Activated naive CD4-positive, alpha-beta T cell treated with anti-CD3 and anti-CD28 coated beads, Interleukin-2, amount 10 ng/mL, durations not matched to agents 7 days and 5 days (primary cell): Measurements from ENCODE around the gene USF1.
A peak's percentile ranks its signal among the peaks of the same experiment; 100 is the strongest.
"Not testable (repeated sequence)": the region's sequence is repeated elsewhere in the genome, so short reads cannot be mapped to it uniquely, and the experiment has no call there.

Experiments
- CTCF ChIA-PET: fragments of 350-600 bp; sonication (Branson Sonifier 250); formaldehyde crosslinking; loops from one replicate; lab custom pipeline; 2021; ENCODE audit warnings: antibody characterized with exemption; lab: Charles Lee
- DNase-seq: peaks from one replicate; pipeline ENCODE4 v3.0.0-alpha.2; 2020
- H3K27ac Mint-ChIP-seq: one replicate; pipeline ENCODE4 v1.8.0; 2021; ENCODE audit warnings: mild to moderate bottlenecking, moderate library complexity, mixed read lengths
- H3K27me3 Mint-ChIP-seq: one replicate; pipeline ENCODE4 v1.8.0; 2021; ENCODE audit warnings: mild to moderate bottlenecking, mixed read lengths
- H3K36me3 Mint-ChIP-seq: one replicate; pipeline ENCODE4 v1.8.0; 2021; ENCODE audit warnings: mixed read lengths
- H3K4me1 Mint-ChIP-seq: one replicate; pipeline ENCODE4 v1.8.0; 2021; ENCODE audit warnings: mixed read lengths
- H3K4me3 Mint-ChIP-seq: one replicate; pipeline ENCODE4 v1.8.0; 2021; ENCODE audit warnings: mild to moderate bottlenecking, moderate library complexity, mixed read lengths
- H3K9me3 Mint-ChIP-seq: one replicate; pipeline ENCODE4 v1.8.0; 2021; ENCODE audit warnings: mixed read lengths

Gene USF1

GRCh38 chr1:161017756-161018630 lies 27.8 kb downstream of the USF1 start:
- no peaks in the 10 kb centered on the region for H3K9me3 Mint-ChIP-seq
- peaks cover 2% of the 10 kb centered on the region for H3K36me3 Mint-ChIP-seq
- peaks cover 9% of the 10 kb centered on the region for H3K27me3 Mint-ChIP-seq
- DNase-seq = no peak
- peaks cover 46% of the 10 kb centered on the region for H3K4me1 Mint-ChIP-seq
- H3K4me3 Mint-ChIP-seq = no peak overlapping the region
- no peak overlapping the region for H3K27ac Mint-ChIP-seq
- CTCF ChIA-PET = interaction anchor here (1.1 kb wide), 1 partner anchor 25 kb away, joined by 3 read pairs; no protein-coding TSS in a partner anchor

GRCh38 chr1:161017181-161017580 lies 28.6 kb downstream of the USF1 start:
- H3K27me3 Mint-ChIP-seq, H3K36me3 Mint-ChIP-seq, DNase-seq, H3K27ac Mint-ChIP-seq, H3K4me3 Mint-ChIP-seq, H3K9me3 Mint-ChIP-seq, CTCF ChIA-PET: not testable (repeated sequence)
- H3K4me1 Mint-ChIP-seq = peaks cover 51% of the 10 kb centered on the region

- CTCF ChIA-PET, H3K27ac Mint-ChIP-seq: not testable (repeated sequence)
- peaks cover 54% of the 10 kb centered on the region for H3K4me1 Mint-ChIP-seq
These were observed 29.1 kb downstream of the USF1 start for GRCh38 chr1:161016683-161017082.

GRCh38 chr1:161013488-161014230 lies 32.1 kb downstream of the USF1 start:
- peaks cover 28% of the 10 kb centered on the region for H3K4me1 Mint-ChIP-seq
- H3K36me3 Mint-ChIP-seq = peaks cover 2% of the 10 kb centered on the region
- peak; percentile 80 for DNase-seq
- no peaks in the 10 kb centered on the region for H3K9me3 Mint-ChIP-seq
- H3K4me3 Mint-ChIP-seq = peak overlapping the region; percentile 68
- no peaks in the 10 kb centered on the region for H3K27me3 Mint-ChIP-seq
- CTCF ChIA-PET = interaction anchor here (0.7 to 1.8 kb wide), 4 partner anchors 8 to 83 kb away, joined by 3 to 14 read pairs (median 3); no protein-coding TSS in a partner anchor
- H3K27ac Mint-ChIP-seq = peak overlapping the region; percentile 96

More at GRCh38 chr1:161016683-161017082, 29.1 kb downstream of the USF1 start:
- H3K27me3 Mint-ChIP-seq, DNase-seq, H3K4me3 Mint-ChIP-seq, H3K9me3 Mint-ChIP-seq, H3K36me3 Mint-ChIP-seq: not testable (repeated sequence)

- CTCF ChIA-PET = interaction anchor here (0.7 to 1.8 kb wide), 4 partner anchors 9 to 84 kb away, joined by 3 to 14 read pairs (median 3); no protein-coding TSS in a partner anchor
- Mint-ChIP-seq H3K4me3 (peak overlapping the region; percentile 68), H3K27ac (peak overlapping the region; percentile 96), H3K4me1 (peaks cover 25% of the 10 kb centered on the region), H3K9me3 (no peaks in the 10 kb centered on the region), H3K27me3 (no peaks in the 10 kb centered on the region), H3K36me3 (peaks cover 2% of the 10 kb centered on the region)
- DNase-seq = no peak
These were observed 32.7 kb downstream of the USF1 start for GRCh38 chr1:161013131-161013487.

GRCh38 chr1:161012420-161012819 lies 33.4 kb downstream of the USF1 start:
- Mint-ChIP-seq H3K4me1 (peaks cover 25% of the 10 kb centered on the region), H3K27me3 (no peaks in the 10 kb centered on the region), H3K4me3 (no peak overlapping the region), H3K27ac (no peak overlapping the region), H3K36me3 (peaks cover 2% of the 10 kb centered on the region), H3K9me3 (no peaks in the 10 kb centered on the region)
- DNase-seq = no peak
- CTCF ChIA-PET = interaction anchor here (0.6 to 1.8 kb wide), 2 partner anchors 14 to 17 kb away, joined by 3 to 14 read pairs; no protein-coding TSS in a partner anchor

- CTCF ChIA-PET = interaction anchor here (0.6 to 3.6 kb wide), 3 partner anchors 13 to 95 kb away, joined by 3 to 19 read pairs (median 3); partner anchors contain the start of gene ITLN2
- Mint-ChIP-seq H3K27ac (no peak overlapping the region), H3K36me3 (peaks cover 2% of the 10 kb centered on the region), H3K4me1 (peaks cover 25% of the 10 kb centered on the region), H3K4me3 (no peak overlapping the region), H3K9me3 (no peaks in the 10 kb centered on the region), H3K27me3 (no peaks in the 10 kb centered on the region)
- no peak for DNase-seq
These were observed 36.1 kb downstream of the USF1 start for GRCh38 chr1:161009602-161010211.

- peaks cover 2% of the 10 kb centered on the region for H3K36me3 Mint-ChIP-seq
- no peaks in the 10 kb centered on the region for H3K27me3 Mint-ChIP-seq
- H3K4me1 Mint-ChIP-seq = peaks cover 20% of the 10 kb centered on the region
- H3K27ac Mint-ChIP-seq = no peak overlapping the region
- no peak for DNase-seq
- no peaks in the 10 kb centered on the region for H3K9me3 Mint-ChIP-seq
- H3K4me3 Mint-ChIP-seq = no peak overlapping the region
- CTCF ChIA-PET = interaction anchor here (0.6 to 3.6 kb wide), 2 partner anchors 12 to 96 kb away, joined by 3 to 19 read pairs; no protein-coding TSS in a partner anchor
These were observed 36.8 kb downstream of the USF1 start for GRCh38 chr1:161008869-161009510.

GRCh38 chr1:161007369-161007768 lies 38.4 kb downstream of the USF1 start:
- Mint-ChIP-seq H3K4me3 (no peak overlapping the region), H3K27ac (no peak overlapping the region), H3K36me3 (peaks cover 2% of the 10 kb centered on the region), H3K4me1 (peaks cover 6% of the 10 kb centered on the region), H3K9me3 (no peaks in the 10 kb centered on the region), H3K27me3 (no peaks in the 10 kb centered on the region)
- CTCF ChIA-PET = interaction anchor here (3.6 kb wide), 1 partner anchor 11 kb away, joined by 19 read pairs; no protein-coding TSS in a partner anchor
- DNase-seq = no peak

- H3K36me3 Mint-ChIP-seq = no peaks in the 10 kb centered on the region
- H3K4me1 Mint-ChIP-seq = no peaks in the 10 kb centered on the region
- H3K27me3 Mint-ChIP-seq = no peaks in the 10 kb centered on the region
- H3K4me3 Mint-ChIP-seq = no peak overlapping the region
- no peak overlapping the region for H3K27ac Mint-ChIP-seq
- no peaks in the 10 kb centered on the region for H3K9me3 Mint-ChIP-seq
- no peak for DNase-seq
- CTCF ChIA-PET = interaction anchor here (3.6 kb wide), 1 partner anchor 10 kb away, joined by 19 read pairs; no protein-coding TSS in a partner anchor
These were observed 39.2 kb downstream of the USF1 start for GRCh38 chr1:161006563-161006962.

- Mint-ChIP-seq H3K9me3 (no peaks in the 10 kb centered on the region), H3K4me1 (peaks cover 5% of the 10 kb centered on the region), H3K27ac (no peak overlapping the region), H3K4me3 (no peak overlapping the region), H3K36me3 (peaks cover 12% of the 10 kb centered on the region), H3K27me3 (no peaks in the 10 kb centered on the region)
- DNase-seq = no peak
- CTCF ChIA-PET = no interaction called here
These were observed 44.3 kb downstream of the USF1 start for GRCh38 chr1:161001525-161001924.

- Mint-ChIP-seq H3K4me3 (no peak overlapping the region), H3K36me3 (peaks cover 12% of the 10 kb centered on the region), H3K27ac (no peak overlapping the region), H3K27me3 (no peaks in the 10 kb centered on the region), H3K9me3 (no peaks in the 10 kb centered on the region), H3K4me1 (peaks cover 5% of the 10 kb centered on the region)
- DNase-seq = no peak
- CTCF ChIA-PET = interaction anchor here (1.3 to 1.9 kb wide), 3 partner anchors 11 to 97 kb away, joined by 4 to 8 read pairs (median 7); no protein-coding TSS in a partner anchor
These were observed 44.9 kb downstream of the USF1 start for GRCh38 chr1:161000736-161001480.

GRCh38 chr1:160999376-160999775 lies 46.4 kb downstream of the USF1 start:
- Mint-ChIP-seq H3K36me3 (peaks cover 12% of the 10 kb centered on the region), H3K27ac (no peak overlapping the region), H3K9me3 (no peaks in the 10 kb centered on the region), H3K4me1 (peaks cover 5% of the 10 kb centered on the region), H3K27me3 (no peaks in the 10 kb centered on the region), H3K4me3 (no peak overlapping the region)
- no peak for DNase-seq
- CTCF ChIA-PET = interaction anchor here (0.7 to 2.7 kb wide), 6 partner anchors 8 to 98 kb away, joined by 3 to 37 read pairs (median 6); partner anchors contain the start of genes TSTD1 and USF1
